GM19468 (cell line): Measurements from ENCODE around the gene GLI3.

Source experiments
- ATAC-seq: cut with Tn5 transposase; IDR thresholded peaks from one replicate; pipeline ENCODE4 v1.9.1; 2021; ENCODE audit warnings: mild to moderate bottlenecking, moderate library complexity, moderate number of reproducible peaks; ENCODE audit not compliant: unreplicated experiment; ENCODE audit errors: extremely low read depth

GLI3 gene

GRCh38 chr7:42183547-42183946 lies 53.5 kb downstream of the GLI3 start:
- no peak for ATAC-seq

- ATAC-seq, result no peak
These were observed 55.4 kb downstream of the GLI3 start for GRCh38 chr7:42181566-42181965.

- no peak for ATAC-seq
These were observed 56.2 kb downstream of the GLI3 start for GRCh38 chr7:42180806-42181205.

- no peak for ATAC-seq
These were observed 60.3 kb downstream of the GLI3 start for GRCh38 chr7:42176724-42177101.

GRCh38 chr7:42175834-42176723 lies 60.9 kb downstream of the GLI3 start:
- ATAC-seq, result no peak

GRCh38 chr7:42174391-42174912 lies 62.6 kb downstream of the GLI3 start:
- no peak for ATAC-seq

GRCh38 chr7:42170724-42171123 lies 66.3 kb downstream of the GLI3 start:
- no peak for ATAC-seq

GRCh38 chr7:42168512-42168911 lies 68.5 kb downstream of the GLI3 start:
- no peak for ATAC-seq

GRCh38 chr7:42167631-42168236 lies 69.3 kb downstream of the GLI3 start:
- no peak for ATAC-seq

- no peak for ATAC-seq
These were observed 69.8 kb downstream of the GLI3 start for GRCh38 chr7:42167206-42167605.

GRCh38 chr7:42164881-42165428 lies 72.1 kb downstream of the GLI3 start:
- no peak for ATAC-seq

GRCh38 chr7:42162560-42163325 lies 74.3 kb downstream of the GLI3 start:
- no peak for ATAC-seq

GRCh38 chr7:42161719-42162118 lies 75.3 kb downstream of the GLI3 start:
- ATAC-seq, result no peak

- no peak for ATAC-seq
These were observed 75.9 kb downstream of the GLI3 start for GRCh38 chr7:42161110-42161509.

GRCh38 chr7:42159130-42159529 lies 77.9 kb downstream of the GLI3 start:
- ATAC-seq, result no peak

- no peak for ATAC-seq
These were observed 79.9 kb downstream of the GLI3 start for GRCh38 chr7:42156967-42157721.

GRCh38 chr7:42156291-42156865 lies 80.6 kb downstream of the GLI3 start:
- no peak for ATAC-seq

GRCh38 chr7:42155584-42156290 lies 81.3 kb downstream of the GLI3 start:
- no peak for ATAC-seq

- no peak for ATAC-seq
These were observed 82.8 kb downstream of the GLI3 start for GRCh38 chr7:42154173-42154572.
